Measurements from ENCODE around the gene TMPO. TPM values are rescaled to one million over a fixed set of nuclear protein-coding genes. Genes with fewer than 3 reads are reported as not detected.

Gene TMPO
- 68.5 to 89.8 TPM (median 86.0 TPM) in 5 replicates for total RNA-seq (2022; extraction: Qiagen RNA extraction)

GRCh38 chr12:98515287-98516110 is at the start of gene TMPO:
Gene TMPO (plus strand): TSS chr12:98515590. CDS start chr12:98515868, 278 bp downstream.

DNA sequence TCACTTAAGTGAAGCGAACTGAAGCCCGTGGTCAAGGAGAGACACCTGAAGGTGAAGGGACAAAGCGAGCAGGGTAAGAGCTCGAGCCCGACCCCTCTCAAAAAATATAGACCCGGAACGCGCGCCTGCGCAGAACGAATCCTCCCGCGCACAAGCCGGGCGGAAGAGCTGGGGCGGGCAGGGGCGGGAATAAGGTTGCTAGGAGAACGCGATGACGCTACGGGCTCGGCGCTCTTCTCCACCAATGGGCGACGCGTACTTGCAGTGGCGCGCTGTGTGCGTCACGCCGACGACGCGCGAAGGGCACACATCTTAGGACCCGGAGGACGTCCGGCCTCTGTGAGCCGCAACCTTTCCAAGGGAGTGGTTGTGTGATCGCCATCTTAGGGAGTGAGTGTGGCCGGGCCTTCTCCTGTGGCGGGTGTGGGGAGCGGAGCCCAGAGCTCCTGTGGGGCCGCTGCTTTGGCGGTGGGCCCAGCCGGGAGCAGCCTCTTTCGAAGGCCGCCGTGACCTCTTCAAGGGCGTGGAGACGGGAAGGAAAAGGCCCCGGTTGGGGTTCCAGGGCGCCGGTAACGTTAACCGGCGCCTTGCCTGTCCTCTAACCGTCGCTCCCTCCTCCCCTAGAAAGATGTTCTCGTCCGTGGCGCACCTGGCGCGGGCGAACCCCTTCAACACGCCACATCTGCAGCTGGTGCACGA is 78.1 kb downstream of the TMPO start, which contains the start of gene SLC25A3:
SLC25A3 (plus strand) TSS at position 336 of the 699 bp plus-strand sequence; CDS start at position 629, 293 bp downstream.

Other genes with a start within 250 kb of the TMPO start
- gene SLC25A3, start 78.1 kb downstream of the TMPO start, total RNA-seq (2022; extraction: Qiagen RNA extraction) = 727 to 774 TPM (median 759 TPM) in 5 replicates
- gene IKBIP, start 129.2 kb downstream of the TMPO start, total RNA-seq (2022; extraction: Qiagen RNA extraction) = 63.0 to 76.1 TPM (median 70.0 TPM) in 5 replicates
- gene APAF1, start 129.7 kb downstream of the TMPO start, total RNA-seq (2022; extraction: Qiagen RNA extraction) = 10.0 to 15.6 TPM (median 13.8 TPM) in 5 replicates